ENCODE data around the gene GCDH. TPM values are rescaled to one million over a fixed set of nuclear protein-coding genes. Genes with fewer than 3 reads are reported as not detected.
A peak's percentile ranks its signal among the peaks of the same experiment; 100 is the strongest.

The GCDH gene
- total and polyA plus RNA-seq, 2 of the 8 experiments (the other 6 are each of a cell fraction or from before 2014, with no cell fraction given), result 67.3 to 89.4 TPM

GRCh38 chr19:12938779-12939601 is 48.0 kb downstream of the GCDH start:
- ChIA-PET POLR2A (ENCODE audit: partially characterized antibody) (interaction anchor here (0.7 to 3.3 kb wide), 15 partner anchors 7 to 211 kb away, joined by 3 to 71 read pairs (median 10); partner anchors contain the start of genes DNASE2, GADD45GIP1, GCDH and IER2), CTCF (ENCODE audit: partially characterized antibody) (interaction anchor here (0.6 to 2.1 kb wide), 3 partner anchors 26 to 78 kb away, joined by 3 to 9 read pairs (median 5); no protein-coding TSS in a partner anchor)
- Histone ChIP-seq H3K79me1 (ENCODE audit: low read depth, low read length) (no peaks in the 10 kb centered on the region; the same call in 1 of the 2 replicates), H3K4me1 (replicated peaks in 1 of 4; ENCODE audit: control insufficient read depth in 3 of 4, insufficient read depth in 4 of 4, low read length in 3 of 4) (peaks cover 0 to 23% (median 13%) of the 10 kb centered on the region in 4 experiments; a peak in 6 of 7 replicates), H2BK20ac (ENCODE audit: low read length) (no peak overlapping the region), H3K56ac (replicated peaks; ENCODE audit: insufficient read length, low read depth, low read length) (peak overlapping the region; percentile 21), H2AK5ac (ENCODE audit: low read depth, low read length) (no peak overlapping the region), H3K4ac (replicated peaks; ENCODE audit: insufficient read length, low read depth, low read length) (peak overlapping the region; percentile 19), H3K27ac (ENCODE audit: low read depth, low read length) (peak overlapping the region; percentile 32; the same call in 1 of the 2 replicates), H2BK12ac (ENCODE audit: low read depth, low read length) (no peak overlapping the region), H3K18ac (ENCODE audit: extremely low read depth, low read length) (no peak overlapping the region; the same call in 1 of the 2 replicates), H3K14ac (ENCODE audit: insufficient read length) (no peak overlapping the region), H2BK5ac (ENCODE audit: low read depth, low read length) (peak overlapping the region; percentile 75; the same call in 1 of the 2 replicates), H3K23me2 (ENCODE audit: low read depth, low read length) (peaks cover 11% of the 10 kb centered on the region; the same call in 1 of the 2 replicates), H2AFZ (ENCODE audit: low read length) (no peak overlapping the region), H3K9ac (replicated peaks in 1 of 4; ENCODE audit: extremely low read depth in 1 of 4, low read depth in 3 of 4, low read length in 3 of 4) (peak overlapping the region; percentile 42 to 95 (median 80)), H3K9me3 (ENCODE audit: insufficient read depth in 2 of 2, low read depth in 1 of 2, low read length in 1 of 2) (no peaks in the 10 kb centered on the region), H2BK120ac (replicated peaks; ENCODE audit: low read depth, low read length) (no peak overlapping the region), H2BK15ac (ENCODE audit: low read length) (no peak overlapping the region), H3K23ac (ENCODE audit: insufficient read length) (no peak overlapping the region), H3K27me3 (replicated peaks in 1 of 4; ENCODE audit: control insufficient read depth in 3 of 4, extremely low read depth in 1 of 4, insufficient read depth in 3 of 4, low read length in 3 of 4) (no peaks in the 10 kb centered on the region), H3K4me2 (ENCODE audit: insufficient read depth in 1 of 2, low read depth in 2 of 2, low read length in 2 of 2) (peak overlapping the region; percentile 75 to 90), H3K79me2 (ENCODE audit: control insufficient read depth in 1 of 2, insufficient read depth in 2 of 2, low read length in 2 of 2) (peaks cover 13 to 26% of the 10 kb centered on the region in 2 experiments), H4K91ac (replicated peaks; ENCODE audit: insufficient read length, low read length) (peak overlapping the region; percentile 68), H3K36me3 (ENCODE audit: control insufficient read depth in 2 of 4, insufficient read depth in 4 of 4, low read length in 3 of 4) (peaks cover 19 to 48% (median 36%) of the 10 kb centered on the region in 4 experiments), H4K8ac (ENCODE audit: extremely low read depth, insufficient read depth, low read length) (peak overlapping the region; percentile 47), H4K20me1 (replicated peaks in 1 of 2; ENCODE audit: control insufficient read depth in 1 of 2, insufficient read depth in 2 of 2, low read length in 2 of 2) (peaks cover 12 to 18% of the 10 kb centered on the region in 2 experiments), H4K5ac (ENCODE audit: insufficient read length, low read depth, low read length) (peak overlapping the region; percentile 7), H3K4me3 (ENCODE audit: extremely low read depth in 1 of 4, insufficient read depth in 2 of 4, low read depth in 3 of 4, low read length in 4 of 4) (peak overlapping the region; percentile 68 to 97 (median 93))
- WGBS, 2 experiments (ENCODE audit: extremely low coverage in 1 of 2, insufficient coverage in 1 of 2, insufficient read length in 1 of 2, insufficient replicate concordance in 2 of 2, low coverage in 1 of 2, low lambda C conversion rate in 2 of 2, missing lambda C conversion rate in 1 of 2), result 8% methylated on average over 51 of the region's 54 CpGs; no CpG with 5 or more reads in 1 of the 2 experiments
- DNase-seq (ENCODE audit: low read depth in 1 of 2, low spot score in 2 of 2), result no peak
- no peak for FAIRE-seq
- TF ChIP-seq TAF7 (optimal IDR thresholded peaks at IDR 0.05; ENCODE audit: borderline replicate concordance, low read depth, low read length) (peak; percentile 30), EGR1 (IDR thresholded peaks at IDR 0.05; ENCODE audit: borderline replicate concordance, low read depth, low read length) (no peak), KDM4A (IDR thresholded peaks at IDR 0.05; ENCODE audit: low read depth, low read length, severe bottlenecking) (peak; percentile 48), SIN3A (conservative IDR thresholded peaks at IDR 0.05 in 1 of 2, IDR thresholded peaks at IDR 0.05 in 1 of 2; ENCODE audit: low read depth in 1 of 2, low read length in 2 of 2) (peak in 1 of 2 experiments; percentile 34; a peak in 1 of 4 replicates), USF2 (IDR thresholded peaks at IDR 0.05; ENCODE audit: low read length) (no peak), SP1 (IDR thresholded peaks at IDR 0.05; ENCODE audit: low read depth, low read length) (peak; percentile 40; the same call in 1 of the 2 replicates), PHF8 (conservative IDR thresholded peaks at IDR 0.05; ENCODE audit: low read depth, low read length) (peak; percentile 43; the same call in 1 of the 2 replicates), ASH2L (IDR thresholded peaks at IDR 0.05; ENCODE audit: low read length) (peak; percentile 27), GABPA (IDR thresholded peaks at IDR 0.05; ENCODE audit: borderline replicate concordance, insufficient read depth, low read length) (no peak)
